GM23248 (cell line): Measurements from ENCODE around the gene CMKLR1.

Source experiments
- EZH2 ChIP-seq: fragments of 200-600 bp; sonication (generic); IDR thresholded peaks from 2 replicates; pipeline ENCODE4 v1.6.1; 2018; ENCODE audit warnings: antibody characterized with exemption, mild to moderate bottlenecking; ENCODE audit not compliant: insufficient read depth, poor library complexity, severe bottlenecking
- EZH2phosphoT487 ChIP-seq: fragments of 200-600 bp; sonication (generic); IDR thresholded peaks from 2 replicates; pipeline ENCODE4 v1.6.1; 2018; ENCODE audit warnings: antibody characterized with exemption, moderate library complexity, mild to moderate bottlenecking, low read depth; ENCODE audit not compliant: insufficient read depth

DNA sequence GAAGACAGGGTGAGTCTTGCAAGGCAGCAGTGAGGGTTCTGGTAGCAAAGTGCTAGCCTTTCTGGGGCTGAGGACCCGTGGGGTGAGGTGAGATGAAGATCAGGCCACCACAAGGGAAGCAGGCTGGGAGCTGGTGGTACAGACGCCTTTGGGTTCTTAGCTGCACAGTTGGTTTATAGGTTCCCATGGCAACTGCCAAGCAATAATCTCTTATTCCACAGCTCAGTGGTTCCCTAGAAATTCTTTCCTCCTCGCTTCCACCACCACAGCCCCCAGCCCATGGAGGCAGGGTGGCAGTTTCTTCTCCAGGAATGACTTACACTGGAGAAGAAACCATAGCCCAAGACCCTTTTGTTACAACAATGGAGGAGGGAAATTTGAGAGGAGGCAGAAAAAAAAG is 82.1 kb downstream of the CMKLR1 start:
- no peak for TF ChIP-seq EZH2
- no peak for TF ChIP-seq EZH2phosphoT487
